ENCODE data around the gene UTP4. TPM values are rescaled to one million over a fixed set of nuclear protein-coding genes. Genes with fewer than 3 reads are reported as not detected.

UTP4 gene
- total and polyA plus RNA-seq, 2 of the 8 experiments (the other 6 are each of a cell fraction or from before 2014, with no cell fraction given): 101 to 118 TPM

DNA sequence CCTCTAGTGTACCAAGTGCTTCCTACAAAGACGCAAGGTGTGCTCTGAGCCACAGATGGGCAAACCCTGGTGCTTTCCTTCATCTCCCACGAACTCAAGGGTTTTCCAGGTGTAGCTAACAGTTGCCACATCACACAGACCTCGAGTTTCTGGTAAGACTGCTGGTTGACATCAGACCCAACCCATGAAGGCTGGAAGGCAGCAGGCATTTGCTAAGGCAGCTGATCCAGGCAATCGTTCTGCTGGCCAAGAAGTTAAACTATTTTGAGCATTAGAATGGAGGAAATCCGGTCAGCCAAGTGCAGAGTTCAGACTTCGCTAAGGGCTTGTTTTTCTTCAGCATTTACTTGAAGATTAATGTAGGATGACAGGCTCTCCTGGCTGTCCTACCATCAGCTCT, 15.5 kb upstream of the UTP4 start:
- H3K27ac ChIP-seq (ENCODE audit: low read depth, low read length): no peak overlapping the region
- peaks cover 8 to 15% of the 10 kb centered on the region in 2 experiments for H4K20me1 ChIP-seq (replicated peaks in 1 of 2; ENCODE audit: control insufficient read depth in 1 of 2, insufficient read depth in 2 of 2, low read length in 2 of 2)
- no peak overlapping the region for H2AFZ ChIP-seq (ENCODE audit: low read length)
- H2BK15ac ChIP-seq (ENCODE audit: low read length): no peak overlapping the region
- H3K23ac ChIP-seq (ENCODE audit: insufficient read length): no peak overlapping the region
- no peak overlapping the region for H2BK120ac ChIP-seq (replicated peaks; ENCODE audit: low read depth, low read length)
- no peak overlapping the region for H4K8ac ChIP-seq (ENCODE audit: extremely low read depth, insufficient read depth, low read length)
- no peak overlapping the region for H3K9ac ChIP-seq (replicated peaks in 1 of 4; ENCODE audit: extremely low read depth in 1 of 4, low read depth in 3 of 4, low read length in 3 of 4)
- no peaks in the 10 kb centered on the region for H3K23me2 ChIP-seq (ENCODE audit: low read depth, low read length)
- no peak overlapping the region for H4K91ac ChIP-seq (replicated peaks; ENCODE audit: insufficient read length, low read length)
- 0 out of 2 replicates have a peak overlapping the region, but pooled peaks have one; percentile 20 for H2BK5ac ChIP-seq (ENCODE audit: low read depth, low read length)
- FAIRE-seq: no peak
- H2AK5ac ChIP-seq (ENCODE audit: low read depth, low read length): no peak overlapping the region
- H3K4me3 ChIP-seq (ENCODE audit: extremely low read depth in 1 of 4, insufficient read depth in 2 of 4, low read depth in 3 of 4, low read length in 4 of 4): no peak overlapping the region
- POLR2A ChIA-PET (ENCODE audit: partially characterized antibody): interaction anchor here (0.8 to 3.6 kb wide), 5 partner anchors 9 to 140 kb away, joined by 3 to 38 read pairs (median 5); partner anchors contain the start of gene HAS3
- H3K4ac ChIP-seq (replicated peaks; ENCODE audit: insufficient read length, low read depth, low read length): no peak overlapping the region
- peaks cover 14% of the 10 kb centered on the region; the same call in 1 of the 2 replicates for H3K79me1 ChIP-seq (ENCODE audit: low read depth, low read length)
- no peaks in the 10 kb centered on the region for H3K27me3 ChIP-seq (replicated peaks in 1 of 4; ENCODE audit: control insufficient read depth in 3 of 4, extremely low read depth in 1 of 4, insufficient read depth in 3 of 4, low read length in 3 of 4)
- H3K9me3 ChIP-seq (ENCODE audit: insufficient read depth in 2 of 2, low read depth in 1 of 2, low read length in 1 of 2): no peaks in the 10 kb centered on the region
- H3K4me1 ChIP-seq (replicated peaks in 1 of 4; ENCODE audit: control insufficient read depth in 3 of 4, insufficient read depth in 4 of 4, low read length in 3 of 4): no peaks in the 10 kb centered on the region
- H2BK20ac ChIP-seq (ENCODE audit: low read length): no peak overlapping the region
- H3K18ac ChIP-seq (ENCODE audit: extremely low read depth, low read length): no peak overlapping the region
- peaks cover 40 to 81% (median 67%) of the 10 kb centered on the region in 4 experiments for H3K36me3 ChIP-seq (ENCODE audit: control insufficient read depth in 2 of 4, insufficient read depth in 4 of 4, low read length in 3 of 4)
- WGBS, 2 experiments (ENCODE audit: extremely low coverage in 1 of 2, insufficient coverage in 1 of 2, insufficient read length in 1 of 2, insufficient replicate concordance in 2 of 2, low coverage in 1 of 2, low lambda C conversion rate in 2 of 2, missing lambda C conversion rate in 1 of 2): 89% methylated on average over 6 of the region's 6 CpGs; no CpG with 5 or more reads in 1 of the 2 experiments
- no peak overlapping the region for H3K4me2 ChIP-seq (ENCODE audit: insufficient read depth in 1 of 2, low read depth in 2 of 2, low read length in 2 of 2)
- no peak overlapping the region for H3K14ac ChIP-seq (ENCODE audit: insufficient read length)
- no peak for DNase-seq (ENCODE audit: low read depth in 1 of 2, low spot score in 2 of 2)
- H3K79me2 ChIP-seq (ENCODE audit: control insufficient read depth in 1 of 2, insufficient read depth in 2 of 2, low read length in 2 of 2): peaks cover 0 to 9% of the 10 kb centered on the region in 2 experiments; a peak in 1 of 4 replicates
- CTCF ChIA-PET (ENCODE audit: partially characterized antibody): interaction anchor here (1.1 to 12.3 kb wide), 10 partner anchors 5 to 270 kb away, joined by 3 to 174 read pairs (median 4); partner anchors contain the start of gene HAS3
- no peak overlapping the region for H3K56ac ChIP-seq (replicated peaks; ENCODE audit: insufficient read length, low read depth, low read length)
- H2BK12ac ChIP-seq (ENCODE audit: low read depth, low read length): no peak overlapping the region
- no peak overlapping the region for H4K5ac ChIP-seq (ENCODE audit: insufficient read length, low read depth, low read length)
- TF ChIP-seq TEAD4 (IDR thresholded peaks at IDR 0.05; ENCODE audit: low read depth, low read length): no peak
- TF ChIP-seq SIN3A (conservative IDR thresholded peaks at IDR 0.05 in 1 of 2, IDR thresholded peaks at IDR 0.05 in 1 of 2; ENCODE audit: low read depth in 1 of 2, low read length in 2 of 2): no peak
- 0 out of 2 replicates have a peak, but pooled peaks have one; percentile 41 for TF ChIP-seq POLR2AphosphoS5 (IDR thresholded peaks at IDR 0.05; ENCODE audit: low read depth, low read length)

All from H1 (cell line).